ENCODE results near the gene C5. TPM values are rescaled to one million over a fixed set of nuclear protein-coding genes. Genes with fewer than 3 reads are reported as not detected.

Gene C5
- total RNA-seq, 2 donors from 2014 or later = 3.5 to 11.1 TPM

DNA sequence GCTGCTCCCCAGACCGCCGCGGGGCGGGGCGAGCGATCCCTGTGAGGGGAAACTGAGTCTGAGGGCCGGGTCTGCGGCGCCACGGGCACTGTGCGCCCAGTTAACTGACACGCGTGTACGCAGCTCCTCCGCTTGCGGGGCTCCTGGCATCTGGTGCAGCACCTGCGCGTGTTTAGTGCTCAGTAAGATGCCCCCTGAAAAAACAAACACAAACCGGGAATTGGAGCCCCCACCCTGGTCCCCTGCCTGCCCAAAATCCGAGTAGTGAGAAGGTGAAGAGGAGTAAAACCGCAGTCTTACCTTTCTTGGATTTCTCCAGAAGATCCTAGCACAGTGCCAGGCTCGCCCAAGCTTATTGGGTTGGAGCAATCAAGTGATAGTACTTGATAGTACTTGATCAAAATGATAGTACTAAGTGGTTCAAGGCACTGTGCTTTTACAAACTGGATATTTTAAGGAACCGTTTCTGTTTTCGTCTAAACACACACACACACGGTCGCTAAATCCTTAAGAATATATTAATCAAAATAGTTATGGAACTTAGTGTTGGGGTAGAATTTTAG, 120.8 kb downstream of the C5 start:
- Histone ChIP-seq H3K27me3 (replicated peaks; ENCODE audit: insufficient read depth) (no peaks in the 10 kb centered on the region), H3K4me3 (peak overlapping the region; percentile 67 to 85), H3K36me3 (no peaks in the 10 kb centered on the region), H3K9me3 (no peaks in the 10 kb centered on the region), H3K27ac (peak overlapping the region; percentile 83 to 89), H3K4me1 (replicated peaks) (no peaks in the 10 kb centered on the region)
- WGBS = 24% methylated on average over 26 of the region's 26 CpGs
- TF ChIP-seq, protein P1, sequence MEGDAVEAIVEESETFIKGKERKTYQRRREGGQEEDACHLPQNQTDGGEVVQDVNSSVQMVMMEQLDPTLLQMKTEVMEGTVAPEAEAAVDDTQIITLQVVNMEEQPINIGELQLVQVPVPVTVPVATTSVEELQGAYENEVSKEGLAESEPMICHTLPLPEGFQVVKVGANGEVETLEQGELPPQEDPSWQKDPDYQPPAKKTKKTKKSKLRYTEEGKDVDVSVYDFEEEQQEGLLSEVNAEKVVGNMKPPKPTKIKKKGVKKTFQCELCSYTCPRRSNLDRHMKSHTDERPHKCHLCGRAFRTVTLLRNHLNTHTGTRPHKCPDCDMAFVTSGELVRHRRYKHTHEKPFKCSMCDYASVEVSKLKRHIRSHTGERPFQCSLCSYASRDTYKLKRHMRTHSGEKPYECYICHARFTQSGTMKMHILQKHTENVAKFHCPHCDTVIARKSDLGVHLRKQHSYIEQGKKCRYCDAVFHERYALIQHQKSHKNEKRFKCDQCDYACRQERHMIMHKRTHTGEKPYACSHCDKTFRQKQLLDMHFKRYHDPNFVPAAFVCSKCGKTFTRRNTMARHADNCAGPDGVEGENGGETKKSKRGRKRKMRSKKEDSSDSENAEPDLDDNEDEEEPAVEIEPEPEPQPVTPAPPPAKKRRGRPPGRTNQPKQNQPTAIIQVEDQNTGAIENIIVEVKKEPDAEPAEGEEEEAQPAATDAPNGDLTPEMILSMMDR (IDR thresholded peaks at IDR 0.05) = peak in 1 of 4 experiments; percentile 45
- TF ChIP-seq POLR2AphosphoS5 (IDR thresholded peaks at IDR 0.05) = no peak
- TF ChIP-seq POLR2A (IDR thresholded peaks at IDR 0.05) = peak; percentile 39
- intact Hi-C loops (cut with DNase I) = loop anchor here (10.0 kb wide), 2 partner anchors 215 to 355 kb away; partner anchors contain the start of gene MEGF9
- no peak for DNase-seq (ENCODE audit: low spot score)

DNA sequence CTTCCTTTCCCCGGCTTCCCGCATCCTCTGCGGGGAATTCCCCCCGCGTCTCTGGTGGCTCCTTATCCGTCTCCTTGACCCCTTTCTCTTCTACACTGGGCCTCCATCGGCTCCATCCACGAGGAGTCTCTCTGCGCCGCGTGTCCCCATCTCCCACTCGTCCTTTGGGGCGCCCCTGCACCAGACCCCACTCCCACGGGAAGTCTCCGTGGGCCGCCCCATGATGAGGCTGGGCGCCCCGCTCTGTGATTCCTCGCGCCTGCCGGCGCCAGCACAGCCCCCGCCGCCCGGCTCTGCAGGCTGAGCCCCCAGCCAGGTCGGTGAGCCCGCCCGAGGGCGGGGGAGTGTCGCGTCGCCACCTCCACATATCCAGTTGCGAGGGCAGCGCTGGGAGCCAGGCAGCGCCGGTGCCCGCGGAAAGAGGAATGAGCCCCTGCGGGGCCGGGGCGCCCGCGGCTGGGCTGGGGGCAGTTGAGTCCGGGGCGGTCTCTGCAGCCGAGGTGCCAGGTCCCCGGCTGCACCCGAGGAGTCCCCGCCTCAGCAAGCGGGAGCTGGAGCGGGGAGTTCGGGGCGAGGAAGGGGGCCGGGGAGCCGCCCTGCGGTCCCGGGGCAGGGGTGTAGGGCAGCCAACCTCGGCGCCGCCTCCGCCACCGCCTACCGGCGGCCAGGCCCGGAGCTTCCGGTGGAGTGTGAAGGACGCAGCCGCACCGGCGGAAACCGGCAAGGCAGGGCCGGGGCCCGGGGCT, 121.4 kb downstream of the C5 start:
- Histone ChIP-seq H3K27me3 (replicated peaks; ENCODE audit: insufficient read depth) (no peaks in the 10 kb centered on the region), H3K36me3 (no peaks in the 10 kb centered on the region), H3K9me3 (no peaks in the 10 kb centered on the region), H3K27ac (peak overlapping the region; percentile 83 to 89), H3K4me1 (replicated peaks) (no peaks in the 10 kb centered on the region), H3K4me3 (peak overlapping the region; percentile 67 to 85)
- TF ChIP-seq POLR2AphosphoS5 (IDR thresholded peaks at IDR 0.05) (peak; percentile 21), POLR2A (IDR thresholded peaks at IDR 0.05) (no peak)
- TF ChIP-seq, protein P1 (IDR thresholded peaks at IDR 0.05) = peak in 1 of 4 experiments; percentile 39
- 2% methylated on average over 72 of the region's 73 CpGs for WGBS
- peak; percentile 65 for DNase-seq (ENCODE audit: low spot score)
- intact Hi-C loops (cut with DNase I) = loop anchor here (10.0 kb wide), 2 partner anchors 214 to 356 kb away; partner anchors contain the start of gene MEGF9

DNA sequence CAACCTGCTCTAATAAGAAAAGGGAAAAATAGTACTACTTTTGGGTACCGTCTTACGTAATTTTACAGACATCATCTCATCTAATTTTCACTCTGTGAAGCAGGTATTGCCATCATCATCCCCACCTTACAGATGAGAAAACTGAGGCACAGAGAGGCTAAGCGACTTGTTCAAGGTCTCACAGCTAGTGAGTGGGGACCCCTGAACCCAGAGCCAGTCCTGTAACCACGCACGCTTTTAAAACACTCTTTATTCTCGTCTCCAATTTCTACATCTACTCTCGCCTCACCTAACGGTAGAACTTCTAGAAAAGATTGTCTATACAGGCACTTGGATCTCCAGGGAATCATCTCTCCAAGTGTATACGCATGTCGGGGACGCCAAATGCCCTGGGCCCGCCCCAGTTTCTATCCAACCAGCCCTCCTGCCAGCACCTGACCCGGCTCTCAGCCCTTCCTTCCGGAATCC, 122.0 kb downstream of the C5 start:
- Histone ChIP-seq H3K27ac (peak overlapping the region; percentile 83 to 89), H3K4me1 (replicated peaks) (no peaks in the 10 kb centered on the region), H3K9me3 (no peaks in the 10 kb centered on the region), H3K27me3 (replicated peaks; ENCODE audit: insufficient read depth) (no peaks in the 10 kb centered on the region), H3K36me3 (no peaks in the 10 kb centered on the region), H3K4me3 (peak overlapping the region; percentile 67 to 85)
- peak; percentile 36 for DNase-seq (ENCODE audit: low spot score)
- intact Hi-C loops (cut with DNase I) = loop anchor here (10.0 kb wide), 2 partner anchors 213 to 357 kb away; partner anchors contain the start of gene MEGF9
- 48% methylated on average over 14 of the region's 14 CpGs for WGBS
- peak; percentile 36 for TF ChIP-seq POLR2AphosphoS5 (IDR thresholded peaks at IDR 0.05)
- TF ChIP-seq POLR2A (IDR thresholded peaks at IDR 0.05) = no peak
- TF ChIP-seq, protein P1 (IDR thresholded peaks at IDR 0.05) = no peak

- no peak overlapping the region for H3K4me3 ChIP-seq
- no peaks in the 10 kb centered on the region for H3K4me1 ChIP-seq (replicated peaks)
- TF ChIP-seq POLR2AphosphoS5 (IDR thresholded peaks at IDR 0.05) (no peak), POLR2A (IDR thresholded peaks at IDR 0.05) (no peak)
- TF ChIP-seq, protein P1 (IDR thresholded peaks at IDR 0.05) = no peak
- no peaks in the 10 kb centered on the region for H3K27me3 ChIP-seq (replicated peaks; ENCODE audit: insufficient read depth)
- intact Hi-C loops (cut with DNase I) = loop anchor here (10.0 kb wide), 2 partner anchors 213 to 357 kb away; partner anchors contain the start of gene MEGF9
- DNase-seq (ENCODE audit: low spot score) = no peak
- 59% methylated on average over 8 of the region's 8 CpGs for WGBS
- peak overlapping the region in 1 of 2 donors; percentile 83 for H3K27ac ChIP-seq
- H3K36me3 ChIP-seq = no peaks in the 10 kb centered on the region
- H3K9me3 ChIP-seq = no peaks in the 10 kb centered on the region
Observed at GRCh38 chr9:120927269-120928014, 122.6 kb downstream of the C5 start.
